DOHH2 (cell line): ENCODE results near the gene C17orf107.
A peak's percentile ranks its signal among the peaks of the same experiment; 100 is the strongest.

Experiments used
- H3F3A ChIP-seq: fragments of 200-600 bp; sonication (generic), shearing (Covaris generic); 2 replicates; pipeline ENCODE4 v1.6.0; 2016; ENCODE audit warnings: antibody characterized with exemption, mild to moderate bottlenecking; ENCODE audit not compliant: control insufficient read depth, insufficient read depth
- H3K27ac ChIP-seq: fragments of 200-600 bp; sonication (generic); 2 replicates; pipeline ENCODE4 v1.5.1; 2014; ENCODE audit warnings: low read depth, mild to moderate bottlenecking, low read length, moderate library complexity
- H3K27me3 ChIP-seq: fragments of 200-600 bp; sonication (generic); 2 replicates; pipeline ENCODE4 v1.6.1; 2014; ENCODE audit warnings: mild to moderate bottlenecking, low read length, mixed read lengths; ENCODE audit not compliant: control insufficient read depth
- H3K36me3 ChIP-seq: fragments of 200-600 bp; sonication (generic); 2 replicates; pipeline ENCODE4 v1.6.1; 2014; ENCODE audit warnings: mild to moderate bottlenecking, low read length, moderate library complexity, mixed read lengths; ENCODE audit not compliant: control insufficient read depth
- H3K4me1 ChIP-seq: fragments of 200-600 bp; sonication (generic); 2 replicates; pipeline ENCODE4 v1.6.1; 2014; ENCODE audit warnings: mild to moderate bottlenecking, low read length, mixed read lengths; ENCODE audit not compliant: control insufficient read depth
- H3K4me2 ChIP-seq: fragments of 200-600 bp; sonication (generic); 2 replicates; pipeline ENCODE4 v1.6.0; 2014; ENCODE audit warnings: mild to moderate bottlenecking, low read length, moderate library complexity
- H3K4me3 ChIP-seq: fragments of 200-600 bp; sonication (generic); 2 replicates; pipeline ENCODE4 v1.5.1; 2014; ENCODE audit warnings: mild to moderate bottlenecking, low read length, mixed read lengths
- H3K79me2 ChIP-seq: fragments of 200-600 bp; sonication (generic); 2 replicates; pipeline ENCODE4 v1.6.1; 2014; ENCODE audit warnings: mild to moderate bottlenecking, low read length, mixed read lengths; ENCODE audit not compliant: control insufficient read depth
- H3K9me2 ChIP-seq: fragments of 200-600 bp; sonication (generic); replicated peaks from 2 replicates; pipeline ENCODE4 v1.6.1; 2014; ENCODE audit warnings: mild to moderate bottlenecking, low read length, mixed read lengths; ENCODE audit not compliant: control insufficient read depth
- H3K9me3 ChIP-seq: fragments of 200-600 bp; sonication (generic); 2 replicates; pipeline ENCODE4 v1.6.1; 2014; ENCODE audit warnings: antibody characterized with exemption, low read length, mixed read lengths; ENCODE audit not compliant: control insufficient read depth, insufficient read depth
- H4K20me1 ChIP-seq: fragments of 200-600 bp; sonication (generic); 2 replicates; pipeline ENCODE4 v1.6.0; 2014; ENCODE audit warnings: low read depth, mild to moderate bottlenecking, antibody characterized with exemption, low read length, moderate library complexity; ENCODE audit not compliant: control insufficient read depth, insufficient read depth
- EZH2phosphoT487 ChIP-seq: fragments of 200-600 bp; sonication (generic); IDR thresholded peaks from 2 replicates; pipeline ENCODE4 v1.6.1; 2017; ENCODE audit warnings: borderline replicate concordance, mild to moderate bottlenecking, antibody characterized with exemption, low read length, moderate library complexity, mixed read lengths
- TF ChIP-seq, protein P1 (sequence below): fragments of 200-600 bp; sonication (generic); IDR thresholded peaks from one replicate; pipeline ENCODE4 v1.5.1; 2014; ENCODE audit warnings: antibody characterized with exemption, mild to moderate bottlenecking, low read depth, low read length; ENCODE audit not compliant: poor library complexity, severe bottlenecking

Gene C17orf107

DNA sequence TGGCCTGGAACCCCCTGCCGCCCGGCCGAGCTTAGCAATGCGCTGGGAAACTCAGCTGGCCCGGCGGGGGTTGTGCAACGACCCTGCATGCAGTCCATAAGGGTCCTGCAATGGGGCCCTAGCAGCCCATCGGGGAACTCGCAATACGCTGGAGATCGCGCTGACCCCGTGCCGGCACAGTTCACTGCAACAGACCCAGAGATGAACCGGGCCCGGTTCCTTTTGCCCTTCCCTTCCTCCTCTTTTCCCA lies 40.1 kb downstream of the C17orf107 start:
- peaks cover 34% of the 10 kb centered on the region for H3F3A ChIP-seq
- H3K36me3 ChIP-seq, result peaks cover 85% of the 10 kb centered on the region
- H3K27me3 ChIP-seq, result no peaks in the 10 kb centered on the region
- H3K9me3 ChIP-seq, result no peaks in the 10 kb centered on the region
- TF ChIP-seq, protein P1, sequence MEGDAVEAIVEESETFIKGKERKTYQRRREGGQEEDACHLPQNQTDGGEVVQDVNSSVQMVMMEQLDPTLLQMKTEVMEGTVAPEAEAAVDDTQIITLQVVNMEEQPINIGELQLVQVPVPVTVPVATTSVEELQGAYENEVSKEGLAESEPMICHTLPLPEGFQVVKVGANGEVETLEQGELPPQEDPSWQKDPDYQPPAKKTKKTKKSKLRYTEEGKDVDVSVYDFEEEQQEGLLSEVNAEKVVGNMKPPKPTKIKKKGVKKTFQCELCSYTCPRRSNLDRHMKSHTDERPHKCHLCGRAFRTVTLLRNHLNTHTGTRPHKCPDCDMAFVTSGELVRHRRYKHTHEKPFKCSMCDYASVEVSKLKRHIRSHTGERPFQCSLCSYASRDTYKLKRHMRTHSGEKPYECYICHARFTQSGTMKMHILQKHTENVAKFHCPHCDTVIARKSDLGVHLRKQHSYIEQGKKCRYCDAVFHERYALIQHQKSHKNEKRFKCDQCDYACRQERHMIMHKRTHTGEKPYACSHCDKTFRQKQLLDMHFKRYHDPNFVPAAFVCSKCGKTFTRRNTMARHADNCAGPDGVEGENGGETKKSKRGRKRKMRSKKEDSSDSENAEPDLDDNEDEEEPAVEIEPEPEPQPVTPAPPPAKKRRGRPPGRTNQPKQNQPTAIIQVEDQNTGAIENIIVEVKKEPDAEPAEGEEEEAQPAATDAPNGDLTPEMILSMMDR, result no peak
- no peak for TF ChIP-seq EZH2phosphoT487
- H3K79me2 ChIP-seq, result peaks cover 63% of the 10 kb centered on the region
- peak overlapping the region; percentile 90 for H3K4me3 ChIP-seq
- H3K9me2 ChIP-seq, result no peaks in the 10 kb centered on the region
- peak overlapping the region; percentile 94 for H3K4me2 ChIP-seq
- no peaks in the 10 kb centered on the region; the same call in 1 of the 2 replicates for H4K20me1 ChIP-seq
- H3K4me1 ChIP-seq, result peaks cover 51% of the 10 kb centered on the region
- peak overlapping the region; percentile 92 for H3K27ac ChIP-seq

DNA sequence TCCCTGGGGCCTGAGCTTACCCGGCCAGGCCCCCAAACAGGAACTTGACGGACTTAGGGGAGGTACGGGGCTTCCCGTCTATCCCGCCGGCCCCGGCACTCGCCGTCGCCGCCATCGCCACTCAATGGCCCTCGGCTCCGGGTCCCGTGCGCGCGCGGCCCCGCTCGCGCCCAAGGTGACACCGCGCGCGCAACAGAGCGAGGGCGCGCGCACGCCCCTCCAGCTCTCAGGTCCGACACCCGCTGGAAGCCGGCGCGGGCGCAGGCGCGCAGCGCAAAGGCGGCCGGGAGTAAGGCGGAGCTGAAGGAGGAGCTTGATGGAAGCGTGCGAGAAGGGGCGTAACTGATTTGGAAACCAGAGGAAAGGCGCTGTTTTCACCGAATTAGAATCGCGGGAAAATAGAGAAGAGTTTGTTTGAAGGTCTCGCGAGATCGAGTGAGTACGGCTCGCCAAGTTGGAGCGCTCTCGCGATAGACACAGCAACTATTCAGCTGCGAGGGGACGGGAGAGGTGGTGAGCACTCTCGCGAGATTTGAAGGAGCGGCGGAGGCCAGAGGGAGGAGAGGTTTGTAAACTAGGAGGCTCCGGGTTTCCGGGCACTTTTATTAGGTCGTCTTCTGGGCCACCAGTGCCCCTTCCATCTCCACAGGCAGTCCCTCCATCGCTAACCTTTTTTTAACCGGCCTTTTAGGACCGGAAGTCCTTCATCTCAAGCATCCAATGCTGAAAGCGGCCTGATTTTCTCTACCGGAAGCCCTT lies 40.6 kb downstream of the C17orf107 start, which contains the start of the genes RNF167 and SLC25A11:
TSS of gene RNF167 (plus strand) at position 473 of the 759 bp plus-strand sequence. CDS start 642 bp downstream, outside the sequence.
TSS of gene SLC25A11 (minus strand) at position 251 of the 759 bp plus-strand sequence. CDS start at position 115, 136 bp downstream.
- Histone ChIP-seq H4K20me1 (no peaks in the 10 kb centered on the region; the same call in 1 of the 2 replicates), H3K27me3 (no peaks in the 10 kb centered on the region), H3F3A (peaks cover 39% of the 10 kb centered on the region), H3K9me3 (no peaks in the 10 kb centered on the region), H3K4me3 (peak within 1 kb of the TSS; percentile 90), H3K27ac (peak within 1 kb of the TSS; percentile 92), H3K36me3 (peaks cover 90% of the 10 kb centered on the region), H3K4me2 (peak within 1 kb of the TSS; percentile 94), H3K9me2 (no peaks in the 10 kb centered on the region), H3K79me2 (peaks cover 68% of the 10 kb centered on the region), H3K4me1 (peaks cover 53% of the 10 kb centered on the region)
- TF ChIP-seq EZH2phosphoT487, result no peak
- TF ChIP-seq, protein P1, result no peak

DNA sequence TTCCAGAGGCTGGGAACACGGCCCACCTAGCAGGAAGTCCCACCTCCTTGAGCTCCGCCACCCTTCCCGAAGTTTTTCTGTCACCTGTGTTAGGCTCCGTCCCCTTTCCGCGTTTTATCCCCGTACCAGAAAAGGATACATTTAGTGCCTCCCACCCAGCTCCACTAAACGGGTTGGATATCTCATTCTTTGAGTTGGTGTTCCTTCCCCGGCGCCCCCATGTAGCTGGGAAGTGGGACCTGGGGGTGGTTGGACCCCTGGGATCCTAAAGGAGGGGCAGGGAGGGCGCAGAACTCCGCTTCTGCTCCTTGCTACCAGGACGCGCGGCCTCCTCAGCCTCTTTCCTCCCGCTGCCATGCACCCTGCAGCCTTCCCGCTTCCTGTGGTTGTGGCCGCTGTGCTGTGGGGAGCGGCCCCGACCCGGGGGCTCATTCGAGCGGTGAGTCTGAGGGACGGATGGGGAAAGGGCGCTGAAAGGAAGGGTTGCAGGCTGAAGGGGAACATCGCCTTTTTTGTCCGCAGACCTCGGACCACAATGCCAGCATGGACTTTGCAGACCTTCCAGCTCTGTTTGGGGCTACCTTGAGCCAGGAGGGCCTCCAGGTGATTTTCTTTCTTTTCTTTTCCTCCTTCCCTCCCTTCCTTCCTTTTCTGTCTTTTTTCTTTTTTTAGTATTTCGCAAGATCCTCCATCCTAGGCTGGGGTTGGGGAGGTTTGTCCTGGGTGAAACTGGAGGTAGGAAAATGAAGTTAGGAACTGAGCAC lies 41.4 kb downstream of the C17orf107 start:
- Histone ChIP-seq H3K4me2 (peak overlapping the region; percentile 94), H3K27ac (peak overlapping the region; percentile 92), H3K9me3 (no peaks in the 10 kb centered on the region), H3K36me3 (peaks cover 93% of the 10 kb centered on the region), H3F3A (peaks cover 46% of the 10 kb centered on the region), H3K79me2 (peaks cover 75% of the 10 kb centered on the region), H4K20me1 (peaks cover 6% of the 10 kb centered on the region; the same call in 1 of the 2 replicates), H3K9me2 (no peaks in the 10 kb centered on the region), H3K27me3 (no peaks in the 10 kb centered on the region), H3K4me1 (peaks cover 59% of the 10 kb centered on the region), H3K4me3 (peak overlapping the region; percentile 90)
- TF ChIP-seq EZH2phosphoT487, result no peak
- TF ChIP-seq, protein P1, result no peak
